GM12873 (cell line): ENCODE data around the gene RASIP1.

Source experiments
- TF ChIP-seq, protein P1 (sequence below): IDR thresholded peaks from 2 replicates; pipeline ENCODE4 v1.5.1; 2012; ENCODE audit warnings: low read depth, mild to moderate bottlenecking, moderate library complexity, low read length, control low read depth; ENCODE audit not compliant: insufficient read depth; ENCODE audit errors: missing control alignments

Gene RASIP1

DNA sequence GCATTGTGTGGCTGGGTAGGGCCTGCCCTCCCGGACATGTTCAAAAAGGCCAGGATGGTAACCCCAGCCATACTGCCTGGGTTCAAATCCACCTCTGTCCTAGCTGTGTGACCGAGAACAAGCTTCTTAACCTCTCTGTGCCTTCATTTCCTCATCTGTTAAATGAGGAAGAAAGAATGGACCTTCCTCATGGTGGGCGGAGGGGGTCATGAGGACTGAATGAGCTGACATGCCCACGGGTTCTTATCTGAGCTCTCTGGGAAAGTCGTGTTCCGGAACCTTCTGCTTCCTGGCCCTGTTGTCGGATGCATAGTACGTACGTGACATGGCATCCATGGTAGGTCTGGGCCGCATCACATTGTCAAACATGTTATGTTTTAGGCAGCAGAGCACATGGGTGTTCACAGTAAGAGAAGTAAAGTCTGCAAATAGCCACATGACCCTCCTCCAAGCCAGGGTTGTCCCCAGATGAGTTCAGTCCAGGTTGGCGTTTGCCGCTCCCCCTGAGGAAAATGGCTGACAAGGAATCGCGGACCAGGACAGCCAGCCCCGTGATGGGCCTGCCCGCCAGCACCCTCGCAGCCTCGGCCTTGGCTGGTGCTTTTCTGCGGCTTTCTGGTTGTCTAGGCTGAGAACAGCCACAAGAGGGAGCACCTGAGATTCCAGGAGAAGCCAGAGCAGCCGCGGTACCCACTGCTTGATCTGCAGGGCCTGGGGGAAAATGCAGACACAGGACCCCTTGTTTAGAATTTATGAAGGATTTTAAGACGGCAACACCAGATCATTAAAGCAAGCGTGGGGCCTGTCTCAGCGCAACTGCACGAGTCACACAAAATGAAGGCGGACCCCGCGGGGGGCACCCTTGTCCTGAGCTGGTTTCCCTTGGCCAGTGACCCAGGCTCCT is 65.2 kb downstream of the RASIP1 start:
- TF ChIP-seq, protein P1, sequence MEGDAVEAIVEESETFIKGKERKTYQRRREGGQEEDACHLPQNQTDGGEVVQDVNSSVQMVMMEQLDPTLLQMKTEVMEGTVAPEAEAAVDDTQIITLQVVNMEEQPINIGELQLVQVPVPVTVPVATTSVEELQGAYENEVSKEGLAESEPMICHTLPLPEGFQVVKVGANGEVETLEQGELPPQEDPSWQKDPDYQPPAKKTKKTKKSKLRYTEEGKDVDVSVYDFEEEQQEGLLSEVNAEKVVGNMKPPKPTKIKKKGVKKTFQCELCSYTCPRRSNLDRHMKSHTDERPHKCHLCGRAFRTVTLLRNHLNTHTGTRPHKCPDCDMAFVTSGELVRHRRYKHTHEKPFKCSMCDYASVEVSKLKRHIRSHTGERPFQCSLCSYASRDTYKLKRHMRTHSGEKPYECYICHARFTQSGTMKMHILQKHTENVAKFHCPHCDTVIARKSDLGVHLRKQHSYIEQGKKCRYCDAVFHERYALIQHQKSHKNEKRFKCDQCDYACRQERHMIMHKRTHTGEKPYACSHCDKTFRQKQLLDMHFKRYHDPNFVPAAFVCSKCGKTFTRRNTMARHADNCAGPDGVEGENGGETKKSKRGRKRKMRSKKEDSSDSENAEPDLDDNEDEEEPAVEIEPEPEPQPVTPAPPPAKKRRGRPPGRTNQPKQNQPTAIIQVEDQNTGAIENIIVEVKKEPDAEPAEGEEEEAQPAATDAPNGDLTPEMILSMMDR: peak; percentile 88

DNA sequence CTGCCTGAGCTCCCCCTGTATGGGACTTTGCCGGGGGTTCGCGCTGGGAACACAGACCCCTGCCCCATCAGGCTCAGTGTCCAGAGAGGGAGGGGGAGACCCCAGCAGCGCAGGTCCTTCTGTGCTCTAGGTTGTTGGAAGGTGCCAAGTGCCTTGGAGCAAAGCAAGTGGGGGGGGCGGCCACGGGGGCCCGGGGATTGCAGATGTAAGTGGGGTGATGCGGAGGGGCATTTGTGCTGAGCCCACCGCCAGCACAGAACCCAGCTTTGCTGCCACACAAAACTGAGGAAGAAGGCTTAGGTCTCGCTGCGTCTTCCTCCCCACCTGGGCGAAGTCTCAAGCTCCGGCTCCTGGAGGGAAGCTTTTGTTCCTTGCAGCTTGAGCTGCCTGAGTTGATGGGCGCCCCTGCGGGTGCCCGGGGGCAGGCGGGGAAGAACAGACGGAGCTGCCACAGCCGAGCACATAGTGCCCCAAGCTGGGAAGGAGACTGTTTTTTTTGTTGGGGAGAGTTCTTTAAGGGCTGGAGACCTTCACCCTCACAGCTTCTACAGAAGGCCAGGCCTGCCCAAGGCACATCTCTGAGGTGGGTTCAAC is 66.1 kb downstream of the RASIP1 start:
- TF ChIP-seq, protein P1: no peak

DNA sequence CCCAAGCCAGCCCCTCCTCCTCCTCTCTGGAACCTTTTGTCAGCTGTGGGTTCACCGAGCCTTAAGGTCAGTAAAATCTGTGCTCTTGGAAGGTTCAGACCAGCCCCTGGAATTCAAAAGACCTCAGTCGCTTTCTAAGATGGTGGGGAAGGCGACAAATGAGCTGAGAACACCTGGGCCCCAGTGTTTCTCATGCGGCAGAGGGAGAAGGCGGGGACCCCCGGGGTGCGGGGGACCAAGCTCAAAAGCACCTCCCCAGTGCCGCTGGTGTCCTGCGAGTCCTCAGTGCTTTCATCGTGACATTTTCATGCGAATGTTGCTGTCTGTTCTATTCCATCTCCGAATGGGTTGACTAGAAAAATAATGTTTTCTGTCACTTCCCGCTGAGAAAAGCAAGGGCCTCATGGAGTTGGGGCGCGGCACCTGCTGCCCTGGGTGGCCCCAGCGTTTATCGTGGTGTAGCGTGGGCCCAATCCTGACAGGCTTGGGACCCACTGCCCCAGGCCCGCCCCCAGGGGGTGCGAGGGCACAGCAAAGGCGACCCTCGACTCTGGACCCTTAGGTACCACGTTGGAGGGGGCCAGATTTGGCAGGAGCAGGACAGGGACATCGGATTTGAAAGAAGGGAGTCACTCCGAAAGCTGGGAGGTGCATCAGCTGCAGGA is 66.8 kb downstream of the RASIP1 start:
- TF ChIP-seq, protein P1: no peak

DNA sequence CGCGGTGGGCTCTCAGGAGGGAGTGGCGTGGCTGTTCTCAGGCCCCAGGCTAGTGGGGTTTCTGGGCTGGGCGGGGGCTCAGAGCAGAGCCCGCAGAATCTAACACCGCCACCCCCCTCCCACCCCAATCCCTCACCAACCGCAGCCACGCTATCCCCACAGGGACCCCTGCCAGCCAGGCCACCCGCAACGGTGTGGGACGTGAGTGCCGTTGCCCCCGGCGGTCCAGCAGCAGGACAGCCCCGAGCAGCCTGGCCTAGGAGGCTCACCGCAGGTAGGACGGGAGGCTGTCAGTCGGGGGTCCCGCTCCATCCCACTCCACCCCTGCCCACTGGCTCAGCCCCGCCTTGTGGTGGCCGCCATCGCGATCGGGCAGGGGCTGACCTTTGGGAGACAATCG is 67.4 kb downstream of the RASIP1 start, which contains the start of gene NTN5:
Gene NTN5, minus strand, starts transcription at position 24 of the 400 bp plus-strand sequence. CDS start 2,031 bp downstream, outside the sequence.
- TF ChIP-seq, protein P1: no peak

DNA sequence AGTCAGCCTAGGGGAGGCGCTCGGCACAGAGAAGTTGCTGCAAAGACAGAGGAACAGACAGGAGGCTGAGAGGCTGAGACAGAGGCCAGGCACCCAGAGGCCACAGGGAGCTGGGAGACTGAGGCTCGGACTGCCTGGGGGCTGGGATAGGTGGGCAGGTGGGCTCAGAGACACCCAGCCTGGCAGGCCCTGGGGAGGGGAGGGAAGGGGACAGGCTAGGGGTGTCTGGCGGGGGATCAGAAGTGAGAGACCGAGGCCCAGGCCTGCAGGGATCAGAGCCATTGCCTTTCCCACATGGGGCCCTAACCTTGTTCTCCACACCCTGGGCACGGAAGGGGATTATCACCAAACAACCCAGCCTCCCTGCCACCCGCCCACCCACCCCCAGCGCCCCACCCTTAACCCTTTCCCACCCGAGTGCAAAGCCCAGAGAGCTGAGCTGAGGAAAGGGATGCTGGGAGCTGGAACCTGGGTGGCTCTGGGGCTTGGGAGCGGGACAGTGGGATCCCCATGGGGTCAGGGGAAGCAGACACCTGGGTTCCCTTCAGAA is 68.9 kb downstream of the RASIP1 start:
- TF ChIP-seq, protein P1: no peak

DNA sequence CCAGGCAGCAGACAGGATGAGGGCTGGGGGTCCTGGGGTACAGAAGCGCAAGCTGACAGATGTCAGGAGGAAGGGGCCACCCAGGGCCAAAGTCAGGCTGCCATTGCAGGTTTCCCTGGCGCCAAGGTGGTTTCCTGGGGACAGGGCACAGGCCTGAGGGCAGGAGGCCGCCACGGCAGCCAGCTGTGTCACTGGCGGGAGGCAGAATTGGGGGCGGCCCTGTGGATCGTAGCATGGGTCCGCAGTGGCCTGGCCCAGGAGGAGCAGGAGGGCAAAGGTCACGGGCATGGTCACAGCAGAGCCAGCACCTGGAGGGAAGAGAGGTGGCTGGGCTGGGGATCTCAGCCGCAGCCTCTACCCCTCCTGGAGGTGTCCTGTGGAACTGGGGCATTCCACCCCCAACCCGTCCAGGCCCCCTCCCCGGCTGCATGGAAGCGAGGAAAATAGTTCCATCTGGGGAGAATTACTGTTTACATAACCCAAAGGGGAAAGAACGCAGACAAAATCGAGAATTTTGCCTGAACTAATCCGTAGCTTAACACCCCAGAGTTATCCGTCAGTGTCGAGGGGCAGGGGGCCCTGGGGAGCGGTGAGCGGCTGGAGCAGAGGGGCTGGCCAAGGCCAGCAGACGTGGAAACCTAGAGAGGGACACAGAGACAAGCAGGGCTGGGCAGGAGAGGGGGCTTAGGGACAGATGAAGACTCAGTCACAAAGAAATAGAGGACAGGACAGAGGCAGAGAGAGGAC is 69.5 kb downstream of the RASIP1 start:
- TF ChIP-seq, protein P1: no peak
